IPS-11a (cell line): ENCODE results near the gene GUCY1A2.

Source experiments
- H3K4me3 ChIP-seq: one replicate; pipeline ENCODE4 v1.5.1; 2013; ENCODE audit warnings: low read depth, low read length, control low read depth

Gene GUCY1A2

GRCh38 chr11:106761745-106762144 lies 256.5 kb downstream of the GUCY1A2 start:
- no peak overlapping the region for H3K4me3 ChIP-seq

- no peak overlapping the region for H3K4me3 ChIP-seq
Measured at GRCh38 chr11:106761240-106761639, 257.0 kb downstream of the GUCY1A2 start.

GRCh38 chr11:106748059-106748458 lies 270.2 kb downstream of the GUCY1A2 start:
- no peak overlapping the region for H3K4me3 ChIP-seq

GRCh38 chr11:106745941-106746340 lies 272.3 kb downstream of the GUCY1A2 start:
- no peak overlapping the region for H3K4me3 ChIP-seq

DNA sequence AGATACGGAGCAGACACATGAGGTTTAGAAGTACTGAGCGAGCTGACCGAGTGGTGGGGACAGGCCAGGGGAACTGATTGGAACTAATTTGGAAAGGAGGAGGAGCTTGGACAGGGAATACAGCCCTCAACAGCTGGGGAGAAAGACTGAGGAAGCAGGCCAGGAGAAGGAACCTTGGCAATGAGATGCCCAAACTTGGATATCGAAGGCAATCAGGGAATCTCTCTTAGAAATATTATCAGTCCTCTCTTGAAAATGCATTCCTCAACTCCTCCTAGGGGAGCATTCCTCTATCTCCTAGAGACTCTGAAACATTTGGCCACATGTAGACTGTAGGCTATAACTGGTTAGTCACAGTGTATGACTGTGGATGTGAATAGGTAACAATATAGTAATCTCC lies 284.6 kb downstream of the GUCY1A2 start:
- H3K4me3 ChIP-seq = no peak overlapping the region

- no peak overlapping the region for H3K4me3 ChIP-seq
Measured at GRCh38 chr11:106728859-106729258, 289.4 kb downstream of the GUCY1A2 start.

DNA sequence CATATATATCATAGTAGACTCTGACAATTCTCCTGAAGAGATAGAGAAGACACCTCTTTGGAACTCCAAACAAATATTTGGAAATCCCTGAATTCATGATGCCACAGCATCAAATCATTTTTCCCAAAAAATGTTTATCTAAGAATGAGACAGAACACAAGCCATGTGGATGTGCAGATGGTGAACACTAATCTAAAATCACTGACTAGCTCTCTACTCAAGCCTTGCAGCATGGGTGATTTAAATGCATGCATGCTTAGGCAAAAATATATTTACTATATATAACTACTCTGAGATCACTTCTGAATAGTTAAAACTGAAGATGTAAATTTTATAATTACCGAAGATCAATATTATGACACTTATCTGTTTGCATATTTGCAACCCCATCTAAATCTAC lies 289.9 kb downstream of the GUCY1A2 start:
- H3K4me3 ChIP-seq = no peak overlapping the region

GRCh38 chr11:106727256-106727655 lies 291.0 kb downstream of the GUCY1A2 start:
- no peak overlapping the region for H3K4me3 ChIP-seq

GRCh38 chr11:106724293-106724892 lies 293.9 kb downstream of the GUCY1A2 start:
- H3K4me3 ChIP-seq = no peak overlapping the region

DNA sequence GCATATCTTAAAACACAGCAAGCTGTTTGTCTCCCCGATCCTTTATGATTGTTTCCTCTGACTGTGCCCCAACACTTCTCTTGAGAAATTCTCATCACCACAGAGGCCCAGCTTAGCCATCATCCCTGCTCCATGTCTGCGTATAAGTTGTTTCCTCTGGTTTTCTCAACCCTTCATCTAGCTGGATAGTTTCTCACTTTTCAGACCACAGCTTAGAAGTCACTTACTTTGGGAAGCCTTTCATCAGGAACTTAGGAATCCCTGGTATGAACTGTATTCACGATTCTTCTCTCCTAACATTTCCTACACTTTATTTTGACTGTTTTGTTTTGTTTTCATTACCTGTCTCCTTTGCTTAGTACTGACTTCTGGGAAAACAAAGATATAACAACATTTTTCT lies 295.2 kb downstream of the GUCY1A2 start:
- H3K4me3 ChIP-seq = no peak overlapping the region

DNA sequence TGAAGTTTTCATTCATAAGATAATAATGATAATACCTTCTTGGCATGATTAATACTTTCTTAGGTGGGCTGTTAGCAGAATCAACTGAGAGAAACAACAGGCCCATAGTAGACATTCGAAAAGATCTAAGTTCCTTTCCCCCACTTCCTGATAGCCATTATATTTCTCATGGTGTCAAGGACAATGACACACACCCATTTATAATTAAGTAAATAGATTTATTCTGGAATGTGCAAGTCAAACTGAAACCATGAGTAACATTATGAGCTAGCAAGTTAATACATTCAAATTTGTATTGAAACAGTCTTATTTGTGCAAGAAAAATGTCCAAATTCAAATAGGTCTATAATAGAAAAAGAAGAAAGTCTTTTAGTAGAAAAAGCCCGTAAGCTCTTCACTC lies 301.1 kb downstream of the GUCY1A2 start:
- no peak overlapping the region for H3K4me3 ChIP-seq

DNA sequence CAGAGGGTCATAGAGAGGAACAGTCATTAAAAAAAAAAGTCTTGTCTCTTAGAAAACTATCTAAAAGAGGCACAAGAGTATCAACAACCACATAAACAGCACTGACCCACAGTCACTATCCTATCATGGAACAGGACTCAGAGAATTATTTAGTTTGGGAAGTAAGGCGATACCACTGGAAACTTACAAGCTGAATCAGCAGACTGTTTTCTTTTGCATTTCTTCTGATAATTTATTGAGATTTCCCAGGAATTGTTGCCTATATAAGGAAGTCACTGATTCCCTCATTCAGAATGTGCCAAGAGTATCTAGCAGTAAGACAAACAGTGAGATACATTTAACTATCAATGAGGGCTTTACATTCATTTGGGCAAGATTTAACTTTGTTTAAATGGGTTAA lies 304.1 kb downstream of the GUCY1A2 start:
- H3K4me3 ChIP-seq = no peak overlapping the region

- H3K4me3 ChIP-seq = no peak overlapping the region
Measured at GRCh38 chr11:106708348-106708747, 309.9 kb downstream of the GUCY1A2 start.

DNA sequence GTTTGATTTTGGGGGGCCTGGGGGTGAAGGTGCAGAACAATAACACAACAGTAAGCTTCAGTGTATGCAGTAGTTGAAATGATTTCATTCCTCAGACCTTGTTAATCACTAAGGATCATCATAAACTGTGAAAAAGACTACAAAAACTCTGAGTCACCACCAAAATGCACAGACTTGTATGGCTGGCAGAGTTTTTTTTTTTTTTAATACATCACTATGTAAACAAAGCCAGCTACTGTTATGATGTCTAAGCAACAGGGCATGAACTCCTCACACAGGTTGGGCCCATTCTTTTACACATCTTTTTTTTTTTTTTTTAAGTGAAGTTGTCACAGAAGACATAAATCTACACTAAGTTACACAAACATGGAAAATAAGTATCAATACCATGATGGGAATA lies 311.9 kb downstream of the GUCY1A2 start:
- H3K4me3 ChIP-seq = no peak overlapping the region

GRCh38 chr11:106702805-106703204 lies 315.5 kb downstream of the GUCY1A2 start:
- no peak overlapping the region for H3K4me3 ChIP-seq

GRCh38 chr11:106697058-106697457 lies 321.2 kb downstream of the GUCY1A2 start:
- no peak overlapping the region for H3K4me3 ChIP-seq

DNA sequence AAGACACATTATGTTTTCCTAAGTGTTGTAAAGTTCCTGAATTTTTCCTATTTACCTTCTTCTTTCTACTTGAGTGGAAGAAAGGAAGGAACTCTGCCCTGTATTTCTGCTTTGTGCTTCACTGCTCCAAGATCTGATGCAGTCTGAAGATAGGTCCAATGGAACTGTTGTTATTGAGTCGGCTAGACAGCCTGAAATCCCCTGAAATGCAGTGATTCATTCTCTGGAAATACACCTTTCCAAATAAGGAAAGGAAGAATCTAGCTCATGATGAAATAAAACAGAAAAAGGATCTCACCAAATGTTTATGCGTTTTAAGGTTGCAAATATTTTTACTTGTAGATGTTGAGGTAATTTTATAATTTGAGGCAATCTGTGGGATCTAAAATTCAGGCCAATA lies 322.8 kb downstream of the GUCY1A2 start:
- H3K4me3 ChIP-seq = no peak overlapping the region

GRCh38 chr11:106694501-106694900 lies 323.8 kb downstream of the GUCY1A2 start:
- H3K4me3 ChIP-seq = no peak overlapping the region

- H3K4me3 ChIP-seq = no peak overlapping the region
Measured at GRCh38 chr11:106691807-106692365, 326.4 kb downstream of the GUCY1A2 start.

DNA sequence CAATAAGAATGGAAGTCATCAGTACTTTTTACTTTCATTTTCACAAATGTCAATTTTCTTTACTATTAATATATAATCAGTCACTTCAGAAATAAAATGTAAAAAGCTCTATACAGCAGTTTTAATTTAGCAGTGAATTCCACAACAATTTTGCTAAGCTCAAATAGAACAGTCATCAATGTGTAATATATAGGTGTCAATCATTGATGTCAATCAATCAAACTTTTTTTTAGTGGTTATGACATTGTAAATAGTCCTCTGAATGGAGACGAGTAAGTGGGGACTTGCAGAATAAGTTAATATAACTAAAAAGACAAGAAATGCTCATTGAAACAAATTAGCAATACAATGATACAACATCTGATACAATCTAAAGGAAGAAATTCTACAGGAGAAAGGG lies 327.4 kb downstream of the GUCY1A2 start:
- no peak overlapping the region for H3K4me3 ChIP-seq

DNA sequence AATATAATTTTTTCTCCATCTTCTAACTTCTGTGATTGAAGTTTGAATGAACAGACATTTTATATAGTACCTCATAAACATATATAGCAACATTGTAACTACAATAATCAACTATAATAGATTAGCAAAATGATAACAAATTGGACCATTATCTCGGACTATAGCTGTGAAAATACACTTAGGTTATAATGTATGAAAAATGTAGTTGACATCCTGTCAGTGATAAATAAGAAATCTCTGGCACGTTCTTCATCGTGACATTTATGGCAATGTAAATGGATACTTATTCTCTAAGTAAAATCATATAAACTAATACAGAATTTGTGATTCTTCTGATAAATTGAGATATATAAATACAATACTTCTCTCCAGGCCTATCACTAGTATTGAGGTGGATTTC lies 333.3 kb downstream of the GUCY1A2 start:
- H3K4me3 ChIP-seq = no peak overlapping the region

DNA sequence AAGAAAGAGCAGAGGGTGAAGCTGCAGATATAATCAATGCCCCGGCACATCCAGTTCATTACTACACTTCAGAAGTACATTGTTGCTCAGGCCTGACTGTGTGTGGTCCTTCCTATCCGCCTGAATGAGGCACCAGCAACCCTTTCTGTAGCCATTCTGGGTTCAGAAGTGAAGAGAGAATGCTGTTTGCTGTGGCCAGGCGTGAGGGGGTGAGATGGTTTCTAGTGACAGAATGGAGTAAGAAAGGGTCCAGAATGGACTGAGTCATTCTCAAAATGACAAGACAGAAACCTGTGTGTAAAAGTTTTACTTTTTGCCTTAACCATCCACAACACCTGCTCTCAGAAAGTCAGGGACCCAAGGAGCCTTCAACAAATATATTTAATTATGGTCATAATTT lies 334.8 kb downstream of the GUCY1A2 start:
- no peak overlapping the region for H3K4me3 ChIP-seq

DNA sequence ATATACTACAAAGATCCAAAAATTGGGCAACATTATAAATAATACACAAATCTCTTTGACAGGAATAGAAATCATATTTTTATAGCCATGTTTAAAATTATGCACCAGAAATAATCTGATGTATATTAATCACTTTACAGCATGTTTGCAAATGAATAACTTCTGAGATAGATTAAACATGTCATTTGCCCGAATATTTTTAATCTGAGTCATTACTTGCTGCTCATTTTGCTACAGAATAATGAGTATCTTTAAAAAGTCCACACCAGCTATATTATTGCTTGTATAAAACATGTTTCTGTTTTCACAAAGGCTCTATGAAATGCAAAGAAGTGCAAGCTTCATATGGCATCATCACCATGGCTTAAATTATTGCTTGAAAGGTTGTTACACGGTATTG lies 336.8 kb downstream of the GUCY1A2 start:
- H3K4me3 ChIP-seq = no peak overlapping the region
